VCaP (cell line): ENCODE results near the gene LY6G5B.

ENCODE experiments used
- H3K27ac ChIP-seq: fragments of 450-650 bp; 2 replicates; pipeline ENCODE4 v1.5.1; 2017
- TF ChIP-seq, protein P1 (sequence below): fragments of 450-650 bp; conservative IDR thresholded peaks from 2 replicates; pipeline ENCODE4 v1.5.1; 2017; ENCODE audit warnings: mild to moderate bottlenecking, moderate library complexity

The LY6G5B gene

GRCh38 chr6:31634131-31634530, 35.6 kb upstream of the LY6G5B start:
- TF ChIP-seq, protein P1, sequence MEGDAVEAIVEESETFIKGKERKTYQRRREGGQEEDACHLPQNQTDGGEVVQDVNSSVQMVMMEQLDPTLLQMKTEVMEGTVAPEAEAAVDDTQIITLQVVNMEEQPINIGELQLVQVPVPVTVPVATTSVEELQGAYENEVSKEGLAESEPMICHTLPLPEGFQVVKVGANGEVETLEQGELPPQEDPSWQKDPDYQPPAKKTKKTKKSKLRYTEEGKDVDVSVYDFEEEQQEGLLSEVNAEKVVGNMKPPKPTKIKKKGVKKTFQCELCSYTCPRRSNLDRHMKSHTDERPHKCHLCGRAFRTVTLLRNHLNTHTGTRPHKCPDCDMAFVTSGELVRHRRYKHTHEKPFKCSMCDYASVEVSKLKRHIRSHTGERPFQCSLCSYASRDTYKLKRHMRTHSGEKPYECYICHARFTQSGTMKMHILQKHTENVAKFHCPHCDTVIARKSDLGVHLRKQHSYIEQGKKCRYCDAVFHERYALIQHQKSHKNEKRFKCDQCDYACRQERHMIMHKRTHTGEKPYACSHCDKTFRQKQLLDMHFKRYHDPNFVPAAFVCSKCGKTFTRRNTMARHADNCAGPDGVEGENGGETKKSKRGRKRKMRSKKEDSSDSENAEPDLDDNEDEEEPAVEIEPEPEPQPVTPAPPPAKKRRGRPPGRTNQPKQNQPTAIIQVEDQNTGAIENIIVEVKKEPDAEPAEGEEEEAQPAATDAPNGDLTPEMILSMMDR, result no peak
- H3K27ac ChIP-seq, result peak overlapping the region; percentile 33; the same call in 1 of the 2 replicates

GRCh38 chr6:31634969-31635575, 34.7 kb upstream of the LY6G5B start:
- TF ChIP-seq, protein P1, result no peak
- H3K27ac ChIP-seq, result no peak overlapping the region; the same call in 1 of the 2 replicates

- TF ChIP-seq, protein P1, result no peak
- no peak overlapping the region for H3K27ac ChIP-seq
Measured at GRCh38 chr6:31636698-31637596, 32.8 kb upstream of the LY6G5B start.

DNA sequence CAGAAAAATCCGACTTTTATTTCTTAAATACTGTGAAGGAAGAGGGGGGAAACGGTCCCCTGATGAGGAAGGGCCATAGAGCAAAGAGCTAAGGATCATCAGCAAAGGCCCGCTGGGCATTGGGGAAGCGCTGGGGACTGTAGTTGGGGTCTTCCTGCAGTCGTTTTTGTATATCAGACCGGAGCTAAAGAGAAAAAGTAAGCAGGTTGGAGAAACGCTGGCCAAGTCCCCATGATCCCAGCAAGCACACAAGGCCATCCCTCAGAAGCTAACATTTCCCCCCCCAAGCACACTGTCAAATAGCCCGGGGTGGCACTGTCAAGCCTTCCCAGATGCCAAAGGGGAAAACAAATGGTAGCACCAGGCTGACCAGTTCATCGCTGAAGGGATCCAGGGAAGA, 30.7 kb upstream of the LY6G5B start:
- TF ChIP-seq, protein P1, result no peak
- no peak overlapping the region for H3K27ac ChIP-seq

DNA sequence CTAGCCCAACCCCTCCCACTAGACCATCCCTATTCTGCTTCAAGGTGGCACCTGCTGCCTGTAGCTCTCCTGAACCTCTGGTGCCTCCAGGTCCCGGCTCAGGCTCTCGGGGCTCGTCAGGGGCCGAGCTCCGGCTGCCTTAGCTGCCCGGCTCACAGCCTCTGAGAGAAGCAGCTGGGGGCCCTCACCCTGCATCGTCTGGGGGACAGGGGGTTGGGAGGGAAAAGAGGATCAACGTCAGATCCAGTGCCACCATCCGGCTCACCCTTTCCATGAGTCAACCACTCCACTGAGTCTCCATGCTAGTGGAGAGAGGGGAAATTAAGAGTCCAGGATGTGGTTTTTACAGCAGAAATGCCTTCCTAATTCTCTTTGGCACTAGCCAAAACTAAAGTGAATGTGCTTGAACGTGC, 30.3 kb upstream of the LY6G5B start:
- H3K27ac ChIP-seq, result no peak overlapping the region

DNA sequence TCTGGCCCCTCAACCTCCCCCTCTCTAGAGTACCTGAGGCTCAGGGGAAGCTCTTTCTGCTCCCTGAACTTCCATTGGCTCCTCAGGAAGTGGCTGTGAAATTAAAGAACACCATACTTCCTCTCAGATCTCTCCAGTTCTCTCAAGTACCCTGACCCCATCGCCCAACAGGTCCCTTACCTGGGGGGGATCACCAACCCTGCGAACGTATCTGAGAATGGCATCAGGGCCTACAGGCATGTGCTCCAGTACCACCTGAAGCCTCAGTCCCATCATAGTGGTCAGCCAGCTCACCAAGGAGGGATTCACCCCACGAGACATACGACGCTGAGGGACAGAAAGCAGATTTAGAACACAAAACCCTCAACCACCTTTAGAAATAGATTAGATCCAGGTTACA, 29.2 kb upstream of the LY6G5B start:
- TF ChIP-seq, protein P1, result no peak
- no peak overlapping the region for H3K27ac ChIP-seq

More for the DNA sequence above, 30.3 kb upstream of the LY6G5B start:
- TF ChIP-seq, protein P1, result no peak

DNA sequence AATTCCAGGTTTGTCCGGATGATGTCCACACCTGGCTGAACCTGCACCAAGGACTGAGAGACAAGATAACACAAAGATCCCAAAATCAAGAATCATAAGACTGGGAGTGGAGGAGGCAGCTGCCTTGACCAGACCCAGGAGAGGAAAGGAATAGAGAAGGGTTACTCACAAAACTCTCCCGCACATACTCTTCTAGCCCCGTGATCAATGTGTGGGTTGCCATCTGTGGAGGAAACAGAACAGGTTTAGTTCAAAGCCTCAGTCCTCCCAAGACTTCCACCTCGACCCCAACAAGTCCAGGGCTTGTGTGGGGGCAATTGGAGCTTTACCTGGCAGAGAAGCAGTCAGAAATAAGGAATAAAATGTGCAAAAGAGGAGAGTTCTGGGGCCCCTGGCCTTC, 28.4 kb upstream of the LY6G5B start:
- TF ChIP-seq, protein P1, result no peak
- no peak overlapping the region for H3K27ac ChIP-seq
